Hepatocyte (in vitro differentiated cells): ENCODE results near the gene CLCN7.

Experiments
- CTCF ChIP-seq: fragments of 200-600 bp; sonication (generic); IDR thresholded peaks from 2 replicates; pipeline ENCODE4 v1.5.1; 2016; ENCODE audit warnings: antibody characterized with exemption, mild to moderate bottlenecking; ENCODE audit not compliant: poor library complexity
- EZH2 ChIP-seq: fragments of 200-600 bp; sonication (generic); IDR thresholded peaks from 2 replicates; pipeline ENCODE4 v1.6.1; 2016; ENCODE audit warnings: antibody characterized with exemption, mild to moderate bottlenecking, borderline replicate concordance

GRCh38 chr16:1437606-1438005 lies 37.2 kb downstream of the CLCN7 start:
- no peak for TF ChIP-seq CTCF
- no peak for TF ChIP-seq EZH2
